Uterus (tissue), 4 donors: ENCODE results near the gene COPZ2. TPM values are rescaled to one million over a fixed set of nuclear protein-coding genes. Genes with fewer than 3 reads are reported as not detected.
"Not testable (repeated sequence)": the region's sequence is repeated elsewhere in the genome, so short reads cannot be mapped to it uniquely, and the experiment has no call there.

ENCODE experiments used
- DNase-seq, 2 donors: peaks; one replicate each; pipeline ENCODE4 v3.0.0-alpha.2; 2019 to 2020
- H3K27ac ChIP-seq, 2 donors: fragments of 200-600 bp; sonication (generic); 1 replicate in 1 of 2; 2 replicates in 1 of 2; pipeline ENCODE4 v1.5.1; 2016 to 2018
- H3K27me3 ChIP-seq, 2 donors: fragments of 200-600 bp; sonication (generic); one replicate each; pipeline ENCODE4 v1.5.1; 2018 to 2019; ENCODE audit warnings: control low read depth in 1 of 2
- H3K36me3 ChIP-seq, 2 donors: fragments of 200-600 bp; sonication (generic); one replicate each; pipeline ENCODE4 v1.5.1; 2019; ENCODE audit warnings: control low read depth in 1 of 2
- H3K4me1 ChIP-seq, 2 donors: fragments of 200-600 bp; sonication (generic); one replicate each; pipeline ENCODE4 v1.5.1; 2018 to 2019; ENCODE audit warnings: control low read depth in 1 of 2
- H3K4me3 ChIP-seq, 2 donors: fragments of 200-600 bp; sonication (generic); 1 replicate in 1 of 2; 2 replicates in 1 of 2; pipeline ENCODE4 v1.5.1; 2018 to 2019; ENCODE audit warnings: mild to moderate bottlenecking in 1 of 2
- H3K9me3 ChIP-seq, 2 donors: fragments of 200-600 bp; sonication (generic); one replicate each; pipeline ENCODE4 v1.5.1; 2019; ENCODE audit warnings: control low read depth in 1 of 2
- POLR2A ChIP-seq, 2 donors: fragments of 450-650 bp; IDR thresholded peaks; one replicate each; pipeline ENCODE4 v1.6.1; 2016; ENCODE audit warnings: antibody characterized with exemption in 2 of 2, mild to moderate bottlenecking in 1 of 2, moderate library complexity in 1 of 2
- intact Hi-C: fragments of 100-400 bp; cut with DNase I; formaldehyde crosslinking; loops from one replicate; pipeline ENCODE4 v1.15.1; 2023; ENCODE audit warnings: low total_unique reads
- total RNA-seq, 4 donors: library from RNA; depleted of rRNA in 3 of 4; stranded (reverse); fragments of >200 nt in 3 of 4; gene quantifications; one replicate each; pipeline versions ENCODE4 v1.1.0 to v1.2.4, GENCODE V29; 2014 to 2023
- TF ChIP-seq, protein P1 (sequence below), 4 experiments: fragments of 200-600 bp in 2 of 4; fragments of 450-650 bp in 2 of 4; sonication (generic) in 2 of 4; IDR thresholded peaks; one replicate each; pipeline ENCODE4 v1.5.1; 2016 to 2019; ENCODE audit warnings: antibody characterized with exemption in 4 of 4, mild to moderate bottlenecking in 2 of 4, moderate library complexity in 1 of 4
- donor health status: DM: yes; HTN: yes; CAD: no.

The COPZ2 gene
- total RNA-seq, 4 donors from 2014 or later = 12.9 to 82.7 (median 35.3) TPM

GRCh38 chr17:47989700-47990099, 47.9 kb downstream of the COPZ2 start:
- Histone ChIP-seq H3K27ac (no peak overlapping the region), H3K9me3 (no peaks in the 10 kb centered on the region), H3K4me1 (no peaks in the 10 kb centered on the region), H3K4me3 (no peak overlapping the region), H3K27me3 (no peaks in the 10 kb centered on the region), H3K36me3 (no peaks in the 10 kb centered on the region)
- TF ChIP-seq, protein P1, sequence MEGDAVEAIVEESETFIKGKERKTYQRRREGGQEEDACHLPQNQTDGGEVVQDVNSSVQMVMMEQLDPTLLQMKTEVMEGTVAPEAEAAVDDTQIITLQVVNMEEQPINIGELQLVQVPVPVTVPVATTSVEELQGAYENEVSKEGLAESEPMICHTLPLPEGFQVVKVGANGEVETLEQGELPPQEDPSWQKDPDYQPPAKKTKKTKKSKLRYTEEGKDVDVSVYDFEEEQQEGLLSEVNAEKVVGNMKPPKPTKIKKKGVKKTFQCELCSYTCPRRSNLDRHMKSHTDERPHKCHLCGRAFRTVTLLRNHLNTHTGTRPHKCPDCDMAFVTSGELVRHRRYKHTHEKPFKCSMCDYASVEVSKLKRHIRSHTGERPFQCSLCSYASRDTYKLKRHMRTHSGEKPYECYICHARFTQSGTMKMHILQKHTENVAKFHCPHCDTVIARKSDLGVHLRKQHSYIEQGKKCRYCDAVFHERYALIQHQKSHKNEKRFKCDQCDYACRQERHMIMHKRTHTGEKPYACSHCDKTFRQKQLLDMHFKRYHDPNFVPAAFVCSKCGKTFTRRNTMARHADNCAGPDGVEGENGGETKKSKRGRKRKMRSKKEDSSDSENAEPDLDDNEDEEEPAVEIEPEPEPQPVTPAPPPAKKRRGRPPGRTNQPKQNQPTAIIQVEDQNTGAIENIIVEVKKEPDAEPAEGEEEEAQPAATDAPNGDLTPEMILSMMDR (IDR thresholded peaks at IDR 0.05) = no peak
- intact Hi-C loops = no loop called here
- no peak for DNase-seq

DNA sequence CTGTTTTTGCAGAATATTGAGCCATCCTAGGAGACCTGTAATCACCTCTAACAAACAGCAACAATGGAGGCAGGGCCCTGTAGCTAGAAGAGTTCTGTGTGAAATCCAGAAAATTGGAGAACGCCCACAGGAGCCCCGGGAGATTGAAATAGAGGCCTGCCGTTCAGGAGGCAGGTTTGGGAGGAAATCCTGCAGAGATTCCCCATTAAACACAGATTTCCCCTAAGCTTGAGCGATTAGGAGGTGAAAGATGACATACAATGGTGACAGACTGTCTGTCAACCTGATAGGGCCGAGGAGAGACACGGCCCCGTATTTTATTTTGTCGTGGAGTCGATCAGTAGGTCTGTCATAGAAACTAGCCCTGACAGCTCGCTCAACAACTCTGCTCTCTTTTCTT, 48.4 kb downstream of the COPZ2 start:
- no peaks in the 10 kb centered on the region for H3K4me1 ChIP-seq
- H3K27me3 ChIP-seq = no peaks in the 10 kb centered on the region
- intact Hi-C loops = no loop called here
- H3K4me3 ChIP-seq = no peak overlapping the region
- no peak overlapping the region for H3K27ac ChIP-seq
- TF ChIP-seq, protein P1 (IDR thresholded peaks at IDR 0.05) = no peak
- TF ChIP-seq POLR2A (IDR thresholded peaks at IDR 0.05) = no peak
- H3K9me3 ChIP-seq = no peaks in the 10 kb centered on the region
- no peak for DNase-seq
- no peaks in the 10 kb centered on the region for H3K36me3 ChIP-seq

GRCh38 chr17:47988445-47988844, 49.2 kb downstream of the COPZ2 start:
- DNase-seq, intact Hi-C loops, H3K36me3 ChIP-seq, H3K27ac ChIP-seq, H3K9me3 ChIP-seq, H3K4me1 ChIP-seq, H3K4me3 ChIP-seq, H3K27me3 ChIP-seq: not testable (repeated sequence)

DNA sequence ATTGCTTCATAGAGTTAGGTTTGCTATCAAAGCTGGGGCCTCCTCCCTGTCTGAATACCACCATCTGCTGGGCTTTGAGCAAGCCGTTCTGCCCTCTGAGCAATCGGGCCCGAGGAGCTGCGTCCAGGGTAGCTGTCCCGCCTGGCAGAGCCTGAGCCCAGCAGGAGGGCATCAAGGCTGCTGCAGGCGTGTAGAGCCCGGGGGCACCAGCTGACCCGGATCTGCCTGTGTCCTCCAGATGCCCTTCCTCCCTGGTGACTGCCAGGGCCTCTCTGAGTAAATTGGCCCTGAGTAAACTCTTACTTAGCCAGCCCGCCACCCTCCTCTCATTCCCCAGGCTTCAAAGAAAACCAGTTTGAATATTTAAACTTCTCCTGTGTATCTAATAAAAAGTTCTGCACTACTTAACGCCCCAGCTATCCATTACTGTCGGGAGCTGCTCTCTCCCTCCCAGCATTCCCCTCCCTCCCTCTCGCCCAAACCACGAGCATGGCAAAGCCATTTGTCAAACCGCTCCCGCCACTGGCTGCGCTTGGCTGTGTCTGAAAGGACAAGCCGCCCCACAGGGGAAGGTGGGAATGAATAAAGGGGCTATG, 50.3 kb downstream of the COPZ2 start:
- no peaks in the 10 kb centered on the region for H3K4me1 ChIP-seq
- intact Hi-C loops = no loop called here
- H3K9me3 ChIP-seq = no peaks in the 10 kb centered on the region
- no peak for DNase-seq
- no peak overlapping the region for H3K4me3 ChIP-seq
- no peaks in the 10 kb centered on the region for H3K27me3 ChIP-seq
- no peak for TF ChIP-seq POLR2A (IDR thresholded peaks at IDR 0.05)
- TF ChIP-seq, protein P1 (IDR thresholded peaks at IDR 0.05) = no peak
- H3K36me3 ChIP-seq = no peaks in the 10 kb centered on the region
- H3K27ac ChIP-seq = no peak overlapping the region

- H3K27me3 ChIP-seq = no peaks in the 10 kb centered on the region
- intact Hi-C loops = no loop called here
- no peak for DNase-seq
- H3K9me3 ChIP-seq = no peaks in the 10 kb centered on the region
- no peaks in the 10 kb centered on the region for H3K4me1 ChIP-seq
- H3K36me3 ChIP-seq = no peaks in the 10 kb centered on the region
- TF ChIP-seq, protein P1 (IDR thresholded peaks at IDR 0.05) = no peak
- TF ChIP-seq POLR2A (IDR thresholded peaks at IDR 0.05) = no peak
- H3K27ac ChIP-seq = no peak overlapping the region
- no peak overlapping the region for H3K4me3 ChIP-seq
Observed at GRCh38 chr17:47986520-47986919, 51.1 kb downstream of the COPZ2 start.
